GM19239 (cell line): Measurements from ENCODE around the gene FAM227A.
"Not testable (repeated sequence)": the region's sequence is repeated elsewhere in the genome, so short reads cannot be mapped to it uniquely, and the experiment has no call there.

Experiments
- DNase-seq: peaks from one replicate; pipeline ENCODE4 v3.0.0; 2011; ENCODE audit warnings: low spot score; ENCODE audit not compliant: insufficient read length
- FAIRE-seq: peaks from 2 replicates; lab custom pipeline; 2011; peaks lifted over from hg19 to GRCh38; lab: Jason Lieb, UNC

The FAM227A gene

DNA sequence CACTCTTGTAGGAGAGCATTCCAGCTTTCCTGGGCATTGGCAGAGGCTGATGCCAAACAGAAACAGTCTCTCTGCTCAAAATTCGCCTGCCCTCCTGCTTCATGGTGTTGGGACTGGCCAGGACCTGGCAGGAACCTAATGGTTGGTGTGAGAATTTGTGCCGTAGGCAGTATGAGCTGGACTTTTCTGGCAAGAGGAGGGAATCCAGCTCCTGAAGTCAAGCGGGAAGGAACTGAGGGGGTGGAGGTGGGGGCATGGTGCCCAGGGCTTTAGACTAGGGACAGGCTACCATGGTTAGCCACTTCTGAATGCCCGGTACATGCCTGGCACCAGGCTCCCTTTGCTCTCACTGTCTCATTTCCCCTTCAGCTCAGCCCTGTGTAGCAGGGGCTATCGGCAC is 18.7 kb upstream of the FAM227A start:
- no peak for DNase-seq
- FAIRE-seq = no peak

DNA sequence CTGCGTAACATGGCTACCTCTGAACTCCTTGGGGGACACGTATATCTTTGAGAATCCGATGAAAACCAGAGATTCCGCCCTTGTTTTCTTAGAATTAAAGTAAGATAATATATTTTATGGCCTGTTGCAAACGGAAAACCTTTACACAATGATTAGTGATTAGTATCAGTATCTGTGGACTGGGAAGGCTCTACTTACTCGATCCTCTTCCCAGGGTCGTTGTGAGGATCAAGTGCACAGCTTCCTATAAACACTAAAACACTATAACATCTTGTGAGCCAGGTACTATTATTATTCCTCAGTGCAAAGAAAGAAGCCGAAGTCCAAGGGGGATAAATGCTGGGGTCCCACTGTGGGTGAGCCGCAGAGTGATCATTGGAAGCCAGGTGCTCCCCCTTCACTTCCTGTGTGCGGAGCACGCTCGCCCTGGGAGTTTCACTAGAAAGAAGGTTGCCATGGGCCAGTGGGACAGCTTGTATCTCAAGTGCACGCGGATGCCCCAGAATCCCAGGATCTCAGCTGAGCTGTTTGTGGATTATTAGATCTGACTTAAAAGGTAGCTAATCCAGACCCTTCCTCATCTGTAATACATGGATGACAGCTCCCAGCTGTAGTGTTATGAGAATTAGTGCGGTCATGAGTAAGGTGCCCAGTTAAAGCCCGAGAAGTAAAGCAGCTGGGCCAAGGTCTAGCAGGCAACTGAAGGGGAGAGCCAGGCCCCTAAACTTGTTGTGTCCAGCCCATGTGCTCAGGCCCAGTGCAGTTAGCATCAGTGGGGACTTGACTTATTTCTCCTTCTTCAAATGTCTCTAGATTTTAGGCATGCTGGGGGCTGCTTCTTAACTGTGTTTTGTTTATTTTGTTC is 1.1 kb upstream of the FAM227A start:
- DNase-seq (peak; percentile 28), FAIRE-seq (peak; percentile 86)

DNA sequence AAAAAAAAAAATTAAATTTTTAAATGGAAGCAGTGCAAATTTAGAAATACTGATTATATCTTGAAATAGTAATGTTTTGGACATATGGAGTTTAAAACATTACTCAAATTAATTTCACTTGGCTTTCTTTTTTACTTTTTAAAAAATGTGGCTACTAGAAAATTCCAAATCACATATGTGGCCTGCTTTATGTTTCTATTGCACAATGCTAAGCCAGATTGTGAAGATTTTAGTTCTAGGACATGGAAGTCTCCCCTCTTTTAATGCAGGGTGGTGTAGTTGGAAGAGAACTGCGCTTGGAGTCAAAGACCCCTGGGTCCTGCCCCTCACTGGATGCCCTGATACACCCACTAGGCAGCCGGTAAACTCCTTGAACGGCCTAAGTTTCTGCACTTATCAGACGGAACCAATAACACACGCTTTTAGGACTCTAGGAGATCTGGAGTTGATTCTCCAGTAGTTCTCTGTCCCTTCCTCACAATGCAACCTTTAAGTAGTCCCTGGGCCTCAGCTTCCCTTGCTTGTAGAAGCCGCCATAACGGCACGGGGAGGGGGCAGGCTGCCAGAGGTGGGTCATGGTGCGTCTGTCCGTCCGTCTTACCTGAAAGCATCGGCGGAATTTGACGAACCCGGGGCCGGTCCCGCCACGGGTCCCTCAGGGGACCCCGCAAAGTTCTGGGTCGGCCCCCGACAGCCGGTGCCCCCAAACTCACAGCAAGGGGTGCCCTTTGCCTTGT is 505 bp downstream of the FAM227A start:
- FAIRE-seq (no peak), DNase-seq (no peak)

DNA sequence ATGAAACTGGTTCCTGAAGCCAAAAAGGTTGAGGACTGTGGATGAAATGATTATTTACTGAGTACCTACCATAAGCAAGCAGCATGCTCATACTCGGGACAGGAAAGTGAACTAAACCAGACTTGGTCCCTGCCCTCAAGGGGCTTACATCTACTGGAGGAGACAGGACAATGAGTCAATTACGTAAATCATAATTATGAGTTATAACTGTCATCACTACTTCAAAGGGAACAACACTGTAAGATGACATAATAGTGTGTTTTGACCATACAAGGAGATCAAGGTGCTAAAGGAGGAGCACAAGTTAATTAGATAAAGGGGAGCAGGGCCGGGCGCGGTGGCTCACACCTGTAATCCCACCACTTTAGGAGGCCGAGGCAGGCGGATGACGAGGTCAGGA is 2.5 kb downstream of the FAM227A start:
- no peak for DNase-seq
- no peak for FAIRE-seq

DNA sequence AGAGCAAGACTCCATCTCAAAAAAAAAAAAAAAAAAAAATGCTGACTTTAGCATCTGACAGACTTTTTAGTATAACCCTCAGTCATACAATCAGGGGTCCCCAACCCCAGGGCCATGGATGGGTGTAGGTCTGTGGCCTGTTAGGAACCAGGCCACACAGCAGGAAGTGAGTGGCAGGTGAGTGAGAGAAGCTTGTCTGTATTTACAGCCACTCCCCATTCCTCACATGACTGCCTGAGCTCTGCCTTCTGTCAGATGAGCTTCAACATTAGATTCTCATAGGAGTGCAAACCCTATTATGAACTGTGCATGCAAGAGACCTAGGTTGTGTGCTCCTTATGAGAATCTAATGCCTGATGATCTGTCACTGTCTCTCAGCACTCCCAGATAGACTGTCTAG is 3.3 kb downstream of the FAM227A start:
- DNase-seq = no peak
- FAIRE-seq = no peak

DNA sequence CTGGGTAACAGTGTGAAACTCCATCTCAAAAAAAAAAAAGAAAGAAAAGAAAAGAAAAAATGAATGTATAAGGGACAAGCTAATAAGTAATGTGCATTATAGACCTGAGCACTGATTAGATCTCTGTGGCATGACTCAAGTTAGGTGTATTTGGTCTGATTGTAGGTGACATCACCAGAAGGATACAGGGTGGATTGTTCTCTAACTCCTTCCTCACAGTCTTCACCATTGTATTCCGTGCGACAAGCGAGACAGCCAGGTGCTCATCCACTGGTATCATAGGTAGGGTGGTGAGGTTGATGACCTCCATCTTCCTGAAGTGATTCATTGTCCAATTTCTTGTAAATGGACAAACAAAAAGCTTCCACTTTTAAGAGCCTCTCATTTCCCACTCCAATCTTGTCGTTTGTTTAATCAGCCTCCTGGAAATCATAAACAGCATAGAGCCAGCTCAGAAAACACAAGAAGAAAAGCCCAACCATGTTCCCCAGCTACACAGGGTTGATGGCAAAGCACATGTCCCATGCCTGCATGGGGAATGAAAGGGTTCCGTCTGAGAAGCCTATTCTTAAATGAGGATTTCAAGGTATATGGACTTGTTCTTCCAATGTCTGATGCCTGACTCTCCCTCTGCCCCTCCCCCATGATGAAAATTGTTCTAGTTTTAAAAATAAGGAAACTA is 6.2 kb downstream of the FAM227A start:
- FAIRE-seq = no peak
- no peak for DNase-seq

DNA sequence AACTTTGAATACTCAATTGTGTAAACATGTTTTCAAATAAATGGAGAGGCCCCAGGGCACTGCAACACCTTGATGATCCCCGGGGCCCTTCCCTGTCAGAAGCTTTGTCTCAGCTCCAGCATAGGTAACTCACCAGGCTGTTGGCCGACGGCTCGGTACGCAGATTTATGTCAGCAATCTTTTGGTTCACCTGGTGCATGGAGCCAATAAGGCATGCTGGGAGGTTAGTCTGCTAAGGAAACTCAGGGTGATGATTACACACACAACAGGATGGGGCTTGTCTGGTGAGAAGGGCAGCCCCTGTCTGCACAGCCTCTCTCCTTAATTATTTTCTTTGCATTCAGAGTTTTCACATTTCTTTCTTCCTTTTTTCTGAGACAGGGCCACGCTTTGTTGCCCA is 10.8 kb downstream of the FAM227A start:
- FAIRE-seq (no peak), DNase-seq (no peak)

DNA sequence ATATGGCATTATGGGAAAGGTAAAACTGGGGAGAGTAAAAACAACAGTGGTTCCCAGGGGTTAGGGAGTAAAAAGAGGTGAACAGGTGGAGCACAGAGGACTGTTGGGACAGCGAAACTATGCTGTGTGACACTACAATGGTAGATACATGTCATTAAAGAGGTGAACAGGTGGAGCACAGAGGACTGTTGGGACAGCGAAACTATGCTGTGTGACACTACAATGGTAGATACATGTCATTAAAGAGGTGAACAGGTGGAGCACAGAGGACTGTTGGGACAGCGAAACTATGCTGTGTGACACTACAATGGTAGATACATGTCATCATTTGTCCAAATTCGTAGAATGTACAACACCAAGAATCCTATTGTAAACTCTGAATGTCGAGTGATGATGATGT is 11.9 kb downstream of the FAM227A start:
- DNase-seq = not testable (repeated sequence)
- FAIRE-seq = peak; percentile 92

DNA sequence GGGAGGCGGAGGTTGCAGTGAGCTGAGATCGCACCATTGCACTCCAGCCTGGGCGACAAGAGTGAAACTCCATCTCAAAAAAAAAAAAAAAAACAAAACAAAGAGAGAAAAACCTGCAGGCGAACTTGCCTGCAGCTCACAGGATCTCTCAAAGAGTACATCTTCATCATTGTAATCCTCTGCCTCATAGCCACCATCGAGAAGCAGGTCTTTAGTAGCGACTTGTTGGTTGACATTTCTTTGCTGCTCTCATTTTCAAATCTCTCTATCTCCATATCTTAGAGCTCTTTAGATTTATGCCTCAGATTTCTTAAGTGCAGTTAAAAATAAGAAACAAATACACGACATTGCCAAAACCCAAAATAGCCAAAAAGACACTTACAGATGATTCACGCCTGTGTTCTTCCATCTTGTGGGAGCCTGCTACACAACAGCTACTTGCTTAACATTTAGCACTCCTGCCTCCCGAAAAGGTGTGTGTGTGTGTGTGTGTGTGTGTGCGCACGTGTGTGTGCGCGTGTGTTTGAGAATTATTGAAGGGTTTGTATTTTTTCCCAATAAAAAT is 14.6 kb downstream of the FAM227A start:
- FAIRE-seq = no peak

DNA sequence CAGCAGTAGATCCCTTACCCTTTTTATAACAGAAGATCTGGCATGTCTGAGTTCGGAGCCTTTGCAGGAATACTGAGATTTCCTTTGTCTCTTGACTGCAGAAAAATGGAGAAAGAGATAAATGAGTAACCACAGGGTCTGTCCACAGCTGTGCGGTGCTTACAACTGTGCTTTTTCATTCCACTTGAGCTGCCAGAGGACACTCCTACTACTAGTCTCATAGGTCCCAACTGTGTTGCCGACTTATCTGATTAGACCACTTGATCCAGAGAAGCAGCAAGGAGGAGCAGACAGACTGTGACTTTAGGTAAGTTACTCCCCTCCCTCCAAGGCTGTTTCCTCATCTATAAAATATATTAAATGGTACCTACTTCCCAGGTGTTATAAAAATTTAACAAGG is 17.5 kb downstream of the FAM227A start:
- FAIRE-seq = no peak
- DNase-seq = no peak

More for the DNA sequence above, 14.6 kb downstream of the FAM227A start:
- no peak for DNase-seq

DNA sequence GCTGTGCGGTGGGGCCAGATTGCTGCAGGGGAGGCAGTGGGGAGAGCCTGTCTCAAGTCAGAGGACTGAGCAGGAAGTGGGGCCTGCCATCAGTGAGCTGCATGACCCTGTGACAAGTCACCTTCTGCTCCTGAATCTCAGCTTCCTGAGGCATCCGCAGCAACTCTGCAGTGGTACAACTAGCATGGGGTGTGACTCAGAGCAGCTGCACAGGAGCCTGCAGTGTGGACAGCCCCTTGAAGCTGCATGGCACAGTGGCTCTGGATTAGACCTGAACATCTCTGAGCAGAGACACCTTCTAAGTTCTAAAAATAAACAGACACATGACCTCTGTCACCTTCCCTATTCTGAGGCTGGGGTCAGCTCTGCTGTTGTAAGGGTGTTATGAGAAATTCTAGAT is 18.0 kb downstream of the FAM227A start:
- DNase-seq (no peak), FAIRE-seq (no peak)

DNA sequence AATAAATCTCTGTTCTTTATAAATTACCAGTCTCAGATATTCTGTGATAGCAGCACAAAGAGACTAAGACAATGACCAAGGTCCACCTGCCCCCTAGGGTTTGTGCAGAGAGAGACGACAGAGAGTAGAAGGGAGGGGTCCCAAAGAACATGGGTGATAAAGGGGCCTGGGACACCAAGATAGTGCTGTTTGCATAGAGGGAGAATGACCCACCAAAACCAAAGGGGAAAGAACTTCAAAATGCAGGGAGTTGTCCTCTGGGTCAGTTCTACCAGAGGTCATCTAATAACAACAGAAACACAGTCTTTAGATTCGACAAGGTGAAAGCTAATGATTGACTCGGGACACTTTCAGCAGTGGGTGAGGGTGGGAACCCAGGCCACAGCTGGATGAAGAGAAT is 23.7 kb downstream of the FAM227A start:
- DNase-seq (no peak), FAIRE-seq (no peak)

DNA sequence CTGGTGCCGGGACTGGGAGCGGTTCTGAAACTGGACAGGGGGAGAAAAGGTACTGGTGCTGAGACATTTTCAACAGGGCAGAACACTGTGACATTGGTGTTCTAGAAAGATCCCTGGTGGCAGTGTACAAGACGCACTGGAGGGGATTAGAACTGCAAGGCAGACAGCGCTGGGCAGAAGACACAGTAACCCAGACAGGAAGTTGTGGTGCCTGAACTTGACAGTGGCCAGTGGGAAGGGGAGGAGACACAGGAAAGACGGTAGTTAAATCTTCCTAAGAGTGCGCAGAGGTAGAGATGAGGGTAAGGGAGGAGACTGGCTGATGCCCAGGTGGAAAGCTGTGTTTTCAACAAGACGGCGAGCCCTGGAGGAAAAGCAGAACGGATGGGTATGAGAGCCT is 24.5 kb downstream of the FAM227A start:
- no peak for FAIRE-seq
- no peak for DNase-seq

DNA sequence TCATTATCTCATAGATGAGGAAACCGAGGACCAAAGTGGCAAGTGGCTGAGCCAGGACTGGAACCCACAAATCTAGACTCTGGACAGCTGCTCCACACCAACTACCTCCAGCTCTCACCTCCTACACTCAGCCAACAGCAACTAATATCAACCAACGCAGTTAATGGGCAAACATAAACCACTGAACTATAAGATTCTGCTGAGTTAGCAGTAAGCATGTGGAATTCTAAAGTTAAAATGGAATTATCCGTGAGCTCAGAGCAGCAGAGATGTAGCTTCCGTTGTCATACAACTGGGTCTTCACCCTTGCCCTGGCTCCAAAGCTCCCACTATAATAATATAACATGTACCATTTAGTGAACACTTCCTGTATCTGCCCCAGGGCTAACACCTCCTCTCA is 27.1 kb downstream of the FAM227A start:
- no peak for FAIRE-seq
- no peak for DNase-seq

DNA sequence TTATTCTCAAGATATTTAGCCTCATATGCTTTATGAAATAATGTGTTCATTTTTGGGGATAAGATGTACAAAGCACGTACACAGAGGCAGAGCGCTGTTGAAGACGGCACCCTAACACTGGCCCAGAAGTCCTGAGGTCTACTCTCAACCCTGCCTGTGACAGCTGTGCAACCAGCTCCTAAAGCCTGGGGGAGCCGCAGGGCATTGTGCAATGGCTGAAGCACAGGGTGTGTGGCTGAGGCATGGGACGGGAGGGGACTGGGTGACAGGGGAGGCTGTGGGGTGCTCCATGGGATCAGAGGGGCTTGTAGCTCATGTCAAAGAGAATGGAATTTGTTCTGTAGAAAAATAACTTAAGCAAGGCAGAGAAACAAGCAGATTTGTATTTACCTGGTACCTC is 27.7 kb downstream of the FAM227A start:
- FAIRE-seq = no peak
- DNase-seq = no peak

DNA sequence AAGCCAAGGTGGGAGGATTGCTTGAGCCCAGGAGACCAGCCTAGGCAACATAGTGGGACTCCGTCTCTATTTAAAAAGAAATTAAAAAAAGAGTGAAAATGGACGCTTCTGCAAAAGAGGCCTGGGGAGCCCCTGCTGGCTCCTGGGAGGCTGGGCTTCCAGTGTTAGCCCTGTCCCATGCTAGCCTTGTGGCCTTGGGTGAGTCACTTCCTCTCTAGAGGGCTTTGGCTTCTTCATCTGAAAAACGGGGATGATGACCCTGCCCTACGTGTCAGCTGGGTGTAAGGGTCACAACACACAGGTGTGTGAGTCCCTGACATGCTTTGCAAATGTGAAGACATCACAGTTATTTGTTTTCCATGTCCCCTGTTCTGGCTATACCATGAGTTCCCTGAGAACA is 32.8 kb downstream of the FAM227A start:
- no peak for FAIRE-seq
- DNase-seq = no peak

DNA sequence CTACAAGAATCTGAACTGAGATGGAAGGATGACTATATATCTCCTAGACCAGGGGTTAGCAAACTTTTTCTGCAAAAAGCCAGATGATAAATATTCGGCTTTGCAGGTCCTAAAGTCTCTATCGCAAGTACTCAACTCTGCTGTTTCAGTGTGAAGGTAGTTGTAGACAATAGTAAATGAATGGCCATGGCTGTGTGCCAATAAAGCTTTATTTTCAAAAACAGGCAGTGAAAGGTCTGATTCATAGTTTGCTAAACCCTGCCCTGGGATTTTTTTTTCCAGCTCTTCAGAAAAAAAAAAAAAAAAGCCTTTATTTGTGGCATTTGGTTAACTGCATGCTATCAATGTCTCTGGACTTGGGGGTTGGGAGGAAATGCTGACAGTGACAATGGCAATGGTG is 37.5 kb downstream of the FAM227A start:
- DNase-seq (no peak), FAIRE-seq (no peak)

DNA sequence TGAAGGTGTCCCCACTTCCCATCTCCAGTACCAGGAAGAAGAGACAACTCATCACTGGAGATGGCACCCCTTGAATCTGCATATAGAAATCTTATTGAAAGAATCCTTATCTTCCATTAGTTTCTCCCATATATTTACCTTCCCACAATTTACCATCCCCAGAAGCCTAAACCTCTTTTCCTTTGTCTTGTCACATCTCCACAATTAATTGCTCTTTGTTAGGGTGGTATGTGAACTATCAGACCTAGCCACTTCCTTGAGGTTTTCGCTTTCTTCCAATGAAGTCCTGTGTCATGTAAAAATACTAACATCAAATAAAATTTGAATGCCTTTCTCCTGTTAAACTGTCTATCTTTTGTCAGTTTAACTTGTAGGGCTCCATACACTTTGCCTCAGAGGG is 37.9 kb downstream of the FAM227A start:
- no peak for DNase-seq
- no peak for FAIRE-seq

DNA sequence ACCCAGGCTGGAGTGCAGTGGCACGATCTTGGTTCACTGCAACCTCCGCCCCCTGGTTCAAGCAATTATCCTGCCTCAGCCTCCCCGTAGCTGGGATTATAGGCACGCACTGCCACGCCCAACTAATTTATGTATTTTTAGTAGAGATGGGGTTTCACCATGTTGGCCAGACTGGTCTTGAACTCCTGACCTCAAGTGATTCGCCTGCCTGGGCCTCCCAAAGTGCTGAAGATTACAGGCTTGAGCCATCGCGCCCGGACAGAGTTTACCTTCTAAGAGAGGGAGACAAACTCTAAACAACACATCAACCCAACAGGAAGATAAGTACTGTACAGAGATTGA is 41.2 kb downstream of the FAM227A start:
- not testable (repeated sequence) for DNase-seq, FAIRE-seq

DNA sequence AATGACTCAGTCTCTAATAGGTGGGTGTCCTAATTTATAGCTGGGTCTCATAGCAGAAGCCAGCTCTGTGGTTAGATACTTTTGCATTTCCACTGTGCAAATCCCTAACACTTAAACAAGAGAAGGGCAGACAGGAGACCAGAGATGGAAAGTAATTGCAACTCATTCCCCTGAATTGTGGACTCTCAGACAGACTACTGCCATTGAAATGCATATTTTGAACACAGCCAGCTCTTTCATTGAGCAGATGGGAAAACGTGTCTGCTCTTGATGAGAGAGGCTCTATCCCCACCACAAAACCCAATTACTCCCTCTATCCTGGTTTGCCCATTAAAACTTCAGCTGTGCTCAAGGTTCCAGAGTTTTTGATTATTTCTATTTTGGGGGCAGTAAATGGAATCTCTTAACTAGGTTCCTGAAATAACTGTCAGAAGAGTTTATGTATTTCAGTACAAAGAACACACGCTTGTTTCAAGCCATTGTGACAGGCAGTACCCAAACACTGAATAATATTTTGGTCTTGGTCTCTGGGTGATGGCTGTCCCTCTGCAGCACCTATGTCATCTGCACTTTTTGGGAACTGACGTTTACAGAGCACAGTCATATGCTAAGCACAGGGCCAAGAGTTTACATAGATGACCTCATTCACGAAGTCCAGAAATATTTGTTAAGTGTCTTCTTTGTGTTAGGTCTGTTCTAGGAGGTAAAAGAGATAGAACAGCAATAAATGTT is 41.7 kb downstream of the FAM227A start:
- no peak for DNase-seq

More for the DNA sequence above, 41.7 kb downstream of the FAM227A start:
- no peak for FAIRE-seq
